SK-N-SH (cell line): ENCODE measurements around the gene SLAMF9.

Source experiments
- CTCF ChIP-seq: fragments of 200-600 bp; sonication (generic); IDR thresholded peaks from 2 replicates; pipeline ENCODE4 v1.6.1; 2017; ENCODE audit warnings: antibody characterized with exemption, mild to moderate bottlenecking, moderate library complexity
- EP300 ChIP-seq, 2 experiments: IDR thresholded peaks; 2 replicates each; pipeline versions ENCODE4 v1.4.0 to v1.6.1; 2012; ENCODE audit warnings: borderline replicate concordance in 1 of 2, low read depth in 1 of 2, low read length in 1 of 2
- FOXM1 ChIP-seq: IDR thresholded peaks from 2 replicates; pipeline ENCODE4 v1.4.0; 2012; ENCODE audit warnings: low read depth, mild to moderate bottlenecking
- MAX ChIP-seq: IDR thresholded peaks from 2 replicates; pipeline ENCODE4 v1.4.0; 2012; ENCODE audit warnings: low read depth
- MXI1 ChIP-seq: IDR thresholded peaks from 2 replicates; pipeline ENCODE4 v1.6.1; 2012; ENCODE audit warnings: mild to moderate bottlenecking, low read depth, low read length, improper control_type of control experiment
- POLR2AphosphoS5 ChIP-seq: IDR thresholded peaks from 2 replicates; pipeline ENCODE4 v1.6.1; 2012; ENCODE audit warnings: low read depth, low read length
- USF2 ChIP-seq: fragments of 150-350 bp; IDR thresholded peaks from 2 replicates; pipeline ENCODE4 v1.6.1; 2017; ENCODE audit warnings: antibody characterized with exemption, low read length, low read depth, borderline replicate concordance

- TF ChIP-seq CTCF (no peak), MXI1 (no peak), MAX (no peak), FOXM1 (no peak), POLR2AphosphoS5 (no peak), USF2 (no peak), EP300 (IDR thresholded peaks at IDR 0.05; ENCODE audit: borderline replicate concordance in 1 of 2, low read depth in 1 of 2, low read length in 1 of 2) (no peak)
These were observed 12.9 kb downstream of the SLAMF9 start for GRCh38 chr1:159941141-159941540.
